GM19468 (cell line): ENCODE data around the gene PRRG2.

ENCODE experiments used
- ATAC-seq: cut with Tn5 transposase; IDR thresholded peaks from one replicate; pipeline ENCODE4 v1.9.1; 2021; ENCODE audit warnings: mild to moderate bottlenecking, moderate library complexity, moderate number of reproducible peaks; ENCODE audit not compliant: unreplicated experiment; ENCODE audit errors: extremely low read depth

Gene PRRG2

GRCh38 chr19:49581007-49581508 lies at the start of gene PRRG2:
TSS of gene PRRG2 (plus strand) at chr19:49581316. CDS start at chr19:49583220, 1,904 bp downstream.
- ATAC-seq, result no peak

GRCh38 chr19:49533551-49534488 lies 47.3 kb upstream of the PRRG2 start:
- no peak for ATAC-seq

DNA sequence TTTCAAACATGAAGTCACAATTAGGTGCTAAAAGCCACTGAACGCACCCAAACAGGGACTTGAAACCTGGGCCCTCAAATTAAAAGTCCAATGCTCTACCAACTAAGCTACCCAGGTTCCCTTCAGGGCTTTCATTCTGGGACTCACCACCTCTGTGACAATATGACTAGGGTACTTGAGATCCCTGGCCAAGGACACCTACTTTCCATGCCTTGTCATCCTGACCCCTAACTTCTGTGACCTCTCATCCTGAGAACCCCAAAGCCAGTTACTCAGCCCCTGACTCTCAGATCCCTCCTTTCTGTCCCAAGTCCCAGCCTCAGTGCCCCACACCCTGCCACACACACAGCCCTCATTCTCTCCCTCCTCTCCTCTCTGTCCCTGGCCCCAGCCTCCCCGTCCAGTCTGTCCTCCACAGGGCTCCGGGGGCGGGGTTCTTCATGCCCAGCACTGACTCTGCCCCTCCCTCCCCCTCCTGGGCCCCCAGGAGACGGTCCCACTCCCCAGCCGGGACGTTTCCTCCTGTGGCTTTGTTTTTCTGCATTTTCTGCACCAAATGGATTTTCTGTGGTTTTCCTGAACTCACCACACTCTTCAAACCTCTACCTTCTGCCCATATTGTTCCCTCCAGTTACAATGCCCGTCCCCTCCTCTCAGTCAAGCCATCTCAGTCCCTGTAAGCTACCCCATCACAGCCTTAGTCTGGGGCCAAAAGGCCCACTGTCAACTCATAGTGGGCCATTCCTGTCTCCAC lies 46.3 kb upstream of the PRRG2 start:
- ATAC-seq, result no peak

- ATAC-seq, result no peak
Measured at GRCh38 chr19:49536921-49537462, 44.1 kb upstream of the PRRG2 start.

- ATAC-seq, result no peak
Measured at GRCh38 chr19:49538643-49539042, 42.5 kb upstream of the PRRG2 start.

DNA sequence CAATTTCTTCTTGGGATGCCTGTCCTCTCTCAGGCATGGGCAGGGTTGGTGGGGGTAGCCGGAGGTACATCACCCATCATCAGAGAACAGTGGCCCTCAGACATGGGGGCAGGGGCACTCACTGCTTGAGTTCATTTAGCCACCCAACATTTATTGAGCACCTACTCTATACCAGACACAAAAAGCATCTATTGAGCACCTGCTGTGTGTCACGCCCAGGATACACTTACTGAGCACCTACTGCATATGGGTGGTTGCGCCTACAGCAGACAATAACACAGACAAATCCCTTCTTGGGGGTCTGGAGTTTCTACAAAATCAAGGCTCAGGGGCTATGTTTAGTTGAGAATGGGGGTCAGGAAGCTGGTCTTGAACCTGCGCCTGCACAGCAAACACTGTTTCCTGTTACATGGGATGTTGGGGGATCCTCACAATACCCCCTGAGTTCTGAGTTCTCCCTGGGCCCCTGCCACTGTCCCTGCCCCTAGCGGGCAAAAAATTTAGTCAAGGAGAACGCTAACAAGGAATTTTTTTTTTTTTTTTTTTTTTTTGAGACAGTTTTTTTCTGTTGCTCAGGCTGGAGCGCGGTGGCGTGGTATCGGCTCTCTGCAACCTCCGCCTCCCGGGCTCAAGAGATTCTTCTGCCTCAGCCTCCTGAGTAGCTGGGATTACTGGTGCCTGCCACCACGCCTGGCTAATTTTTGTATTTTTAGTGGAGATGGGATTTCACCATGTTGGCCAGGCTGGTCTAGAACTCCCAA lies 41.7 kb upstream of the PRRG2 start:
- no peak for ATAC-seq

GRCh38 chr19:49541914-49542313 lies 39.2 kb upstream of the PRRG2 start:
- ATAC-seq, result no peak

DNA sequence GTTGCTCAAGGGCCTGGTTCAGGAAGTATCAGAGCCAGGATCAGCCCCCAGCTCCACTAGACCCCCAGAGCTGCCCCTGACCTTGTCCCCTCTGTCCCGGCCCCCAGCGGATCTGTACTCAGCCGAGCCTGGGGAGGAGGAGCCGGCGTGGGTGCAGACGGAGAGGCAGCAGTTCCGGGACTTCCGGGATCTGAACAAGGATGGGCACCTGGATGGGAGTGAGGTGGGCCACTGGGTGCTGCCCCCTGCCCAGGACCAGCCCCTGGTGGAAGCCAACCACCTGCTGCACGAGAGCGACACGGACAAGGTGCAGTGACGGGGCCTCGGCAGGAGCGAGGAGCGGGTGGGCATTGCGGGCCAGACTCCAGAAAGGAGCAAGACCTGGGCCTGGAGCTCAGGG lies 38.7 kb upstream of the PRRG2 start:
- ATAC-seq, result no peak

GRCh38 chr19:49543032-49543431 lies 38.1 kb upstream of the PRRG2 start:
- ATAC-seq, result no peak

- ATAC-seq, result no peak
Measured at GRCh38 chr19:49544154-49544553, 37.0 kb upstream of the PRRG2 start.

DNA sequence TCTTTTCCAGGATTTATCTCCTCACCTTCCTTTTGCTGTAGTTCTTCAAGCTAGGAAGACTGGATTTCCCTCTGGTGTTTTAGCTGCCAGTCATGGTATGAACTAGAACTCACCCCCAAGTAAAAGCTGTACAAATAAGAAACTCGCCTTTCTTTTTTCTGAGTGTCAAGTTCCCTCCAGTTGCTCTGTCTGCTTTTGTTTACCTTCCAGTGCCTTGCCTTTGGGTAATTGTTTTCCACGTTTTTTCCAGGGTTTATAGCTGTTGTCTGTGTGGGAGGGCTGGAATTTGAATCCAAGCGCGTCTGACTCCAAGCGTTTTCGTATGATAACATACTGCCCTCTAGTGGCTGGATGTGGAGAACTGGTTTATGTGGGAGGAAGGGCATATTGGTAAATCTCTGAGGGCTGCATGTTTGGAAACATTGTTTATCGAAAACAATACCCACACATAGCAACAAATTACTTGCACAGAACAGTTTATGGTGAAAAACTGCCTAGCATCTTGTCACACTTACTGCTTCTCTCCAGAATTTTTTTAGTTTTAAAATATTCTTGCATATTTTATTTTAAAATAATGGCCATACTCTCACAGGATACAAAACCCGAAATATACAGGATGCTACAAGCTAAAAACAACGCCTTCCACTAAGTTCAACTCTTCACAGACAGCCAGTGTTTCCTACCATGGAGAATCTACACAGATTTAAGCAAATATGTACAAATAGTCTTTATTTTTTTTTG lies 34.1 kb upstream of the PRRG2 start:
- ATAC-seq, result no peak

DNA sequence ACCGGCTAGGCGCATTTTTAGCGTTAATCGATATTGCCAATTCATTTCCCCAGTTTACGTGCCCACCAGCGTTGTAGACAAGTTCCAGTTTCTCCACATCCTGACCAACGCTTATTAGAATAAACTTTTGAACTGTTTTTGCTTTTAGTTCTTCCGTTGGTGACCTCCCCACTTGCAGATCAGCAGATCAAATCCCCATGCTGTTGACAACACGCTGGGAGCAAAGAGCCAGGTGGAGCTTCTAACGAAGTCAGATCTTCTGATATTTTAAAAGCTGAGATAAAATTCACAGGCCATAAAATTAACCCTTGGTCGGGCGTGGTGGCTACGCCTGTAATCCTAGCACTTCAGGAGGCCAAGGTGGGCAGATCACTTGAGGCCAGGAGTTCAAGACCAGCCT lies 32.1 kb upstream of the PRRG2 start:
- ATAC-seq, result no peak

- ATAC-seq, result no peak
Measured at GRCh38 chr19:49551531-49551930, 29.6 kb upstream of the PRRG2 start.

DNA sequence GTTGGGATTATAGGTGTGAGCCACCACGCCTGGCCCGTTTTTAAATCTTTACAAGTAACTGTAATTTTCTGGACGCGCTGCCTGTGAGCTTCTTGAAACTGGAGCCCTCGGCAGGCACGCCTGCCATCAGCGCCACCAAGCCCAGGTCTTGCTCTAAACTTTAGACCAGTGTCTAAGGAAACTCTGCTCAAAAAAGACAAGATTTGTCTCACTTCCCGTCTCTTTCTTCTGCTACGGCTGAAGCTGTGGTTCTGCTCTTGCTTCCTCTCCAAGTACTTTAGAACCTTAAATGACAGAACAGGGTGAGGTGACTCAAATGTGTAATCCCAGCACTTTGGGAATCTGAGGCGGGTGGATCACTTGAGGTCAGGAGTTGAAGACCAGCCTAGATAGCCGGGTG lies 28.4 kb upstream of the PRRG2 start:
- no peak for ATAC-seq

GRCh38 chr19:49553451-49554271 lies 27.5 kb upstream of the PRRG2 start:
- ATAC-seq, result no peak

DNA sequence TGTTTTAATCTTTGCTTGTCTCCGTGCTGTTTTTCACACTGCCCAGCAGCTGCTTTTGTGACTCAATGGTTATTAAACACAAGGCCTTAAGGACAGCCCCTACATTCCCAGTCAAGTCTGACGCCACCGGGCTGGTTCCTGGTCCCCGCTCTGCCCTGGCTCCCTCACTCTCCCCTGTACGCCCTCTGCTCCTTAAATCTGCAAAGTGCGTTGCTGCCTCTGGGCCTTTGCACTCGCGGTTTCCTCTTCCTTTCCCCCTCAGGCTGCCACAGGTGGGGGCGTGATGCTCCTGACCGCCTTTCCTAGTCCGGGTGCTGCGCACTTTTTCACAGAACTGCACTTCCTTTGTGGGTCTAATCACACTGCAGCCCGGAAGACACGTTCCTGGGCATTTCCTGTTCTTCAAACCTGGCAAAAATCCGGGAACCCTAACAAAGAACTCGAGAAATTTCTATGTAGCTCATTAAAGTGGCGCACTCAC lies 26.4 kb upstream of the PRRG2 start:
- ATAC-seq, result no peak

DNA sequence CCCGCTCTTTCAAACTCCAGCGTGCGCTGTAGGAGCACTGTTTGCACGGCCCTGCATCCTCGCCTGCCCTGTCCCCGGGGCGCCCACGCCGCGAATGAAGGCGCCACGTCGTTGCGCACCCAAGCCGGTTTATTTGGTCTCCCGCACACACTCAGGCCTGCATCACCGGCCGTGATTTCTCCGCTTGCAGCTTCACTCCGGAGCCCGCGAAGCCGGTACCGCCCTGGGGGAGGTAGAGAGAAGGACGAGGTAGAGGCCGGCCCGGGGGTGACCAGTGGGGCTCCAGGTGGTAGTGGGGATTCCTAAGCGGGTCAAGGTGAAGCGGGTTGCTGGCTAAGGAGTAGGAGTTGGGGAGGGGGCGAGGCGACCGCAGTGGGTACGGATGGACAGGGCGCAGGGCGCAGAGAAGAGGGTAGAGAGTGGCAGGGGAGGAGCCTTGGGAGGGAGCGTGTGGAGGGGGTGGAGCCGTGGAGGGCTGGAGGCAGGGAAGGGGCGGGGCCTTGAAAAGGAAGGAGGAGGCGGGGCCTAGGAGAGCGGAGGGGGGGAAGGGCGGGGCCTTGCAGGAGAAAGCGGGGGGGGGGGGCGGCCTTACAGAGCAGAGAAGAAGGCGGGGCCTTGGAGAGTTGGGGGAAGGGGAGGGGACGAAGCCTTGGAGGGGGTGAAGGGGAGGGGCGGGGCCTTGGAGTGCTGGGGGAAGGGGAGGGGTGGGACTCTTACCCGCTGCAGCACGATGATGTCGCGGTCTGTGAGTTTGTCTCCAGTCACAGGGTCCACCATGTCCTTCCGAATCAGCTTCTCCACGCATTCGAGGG lies 25.3 kb upstream of the PRRG2 start:
- no peak for ATAC-seq
